OCI-LY3 (cell line): ENCODE results near the gene AHRR.

Experiments used
- H2AFZ ChIP-seq: fragments of 200-600, 300-600 bp; shearing (Covaris generic); 2 replicates; pipeline ENCODE4 v1.6.0; 2014; ENCODE audit warnings: antibody characterized with exemption, low read depth, low read length
- H3K27ac ChIP-seq: fragments of 200-600, 300-600 bp; sonication (generic); 2 replicates; pipeline ENCODE4 v1.5.1; 2014; ENCODE audit warnings: mild to moderate bottlenecking, low read length, moderate library complexity, mixed read lengths
- H3K27me3 ChIP-seq: fragments of 200-600, 300-600 bp; sonication (generic); 2 replicates; pipeline ENCODE4 v1.6.1; 2014; ENCODE audit warnings: low read depth, low read length, mixed read lengths
- H3K36me3 ChIP-seq: fragments of 200-600, 300-600 bp; sonication (generic); replicated peaks from 2 replicates; pipeline ENCODE3; 2014; ENCODE audit warnings: low read depth, low read length, mixed read lengths
- H3K4me1 ChIP-seq: fragments of 300-600, 200-600 bp; sonication (generic); 2 replicates; pipeline ENCODE4 v1.6.1; 2014; ENCODE audit warnings: low read length, mixed read lengths
- H3K4me2 ChIP-seq: fragments of 200-600, 300-600 bp; sonication (generic); 2 replicates; pipeline ENCODE4 v1.6.1; 2014; ENCODE audit warnings: low read length, mixed read lengths
- H3K4me3 ChIP-seq: fragments of 300-600, 200-600 bp; sonication (generic); 2 replicates; pipeline ENCODE4 v1.5.1; 2014; ENCODE audit warnings: antibody characterized with exemption, mild to moderate bottlenecking, low read length, moderate library complexity
- H3K79me2 ChIP-seq: fragments of 300-600, 200-600 bp; shearing (Covaris generic); 2 replicates; pipeline ENCODE4 v1.6.1; 2014; ENCODE audit warnings: mild to moderate bottlenecking, low read length, mixed read lengths
- H3K9ac ChIP-seq: fragments of 300-600, 200-600 bp; shearing (Covaris generic); 2 replicates; pipeline ENCODE4 v1.6.0; 2014; ENCODE audit warnings: mild to moderate bottlenecking, low read length, moderate library complexity
- H3K9me3 ChIP-seq: fragments of 200-600, 300-600 bp; shearing (Covaris generic); 2 replicates; pipeline ENCODE4 v1.6.1; 2014; ENCODE audit warnings: low read length, mixed read lengths; ENCODE audit not compliant: insufficient read depth
- H4K20me1 ChIP-seq: fragments of 200-600, 300-600 bp; sonication (generic); 2 replicates; pipeline ENCODE4 v1.6.1; 2016; ENCODE audit warnings: low read length, mixed read lengths; ENCODE audit not compliant: insufficient read depth
- CTCF ChIP-seq: fragments of 200-600, 300-600 bp; sonication (generic); IDR thresholded peaks from 2 replicates; pipeline ENCODE4 v1.5.1; 2014; ENCODE audit warnings: antibody characterized with exemption, low read length, low read depth
- EZH2phosphoT487 ChIP-seq: fragments of 200-600 bp; shearing (Covaris generic); IDR thresholded peaks from 2 replicates; pipeline ENCODE4 v1.6.1; 2018; ENCODE audit warnings: antibody characterized with exemption, mixed run types, low read depth

AHRR gene

GRCh38 chr5:343461-344401 lies 22.2 kb downstream of the AHRR start:
- Histone ChIP-seq H3K4me3 (no peak overlapping the region), H3K79me2 (no peaks in the 10 kb centered on the region), H3K27ac (no peak overlapping the region), H4K20me1 (no peaks in the 10 kb centered on the region), H3K27me3 (no peaks in the 10 kb centered on the region), H3K9me3 (no peaks in the 10 kb centered on the region), H3K36me3 (no peaks in the 10 kb centered on the region), H3K4me2 (no peak overlapping the region), H3K4me1 (no peaks in the 10 kb centered on the region), H2AFZ (no peak overlapping the region), H3K9ac (no peak overlapping the region)
- TF ChIP-seq CTCF: no peak
- no peak for TF ChIP-seq EZH2phosphoT487

- no peaks in the 10 kb centered on the region for H3K79me2 ChIP-seq
- H3K27me3 ChIP-seq: no peaks in the 10 kb centered on the region
- TF ChIP-seq EZH2phosphoT487 (no peak), CTCF (no peak)
- no peak overlapping the region for H3K9ac ChIP-seq
- H3K4me2 ChIP-seq: no peak overlapping the region
- H3K27ac ChIP-seq: no peak overlapping the region
- no peak overlapping the region for H3K4me3 ChIP-seq
- no peaks in the 10 kb centered on the region for H3K4me1 ChIP-seq
- no peaks in the 10 kb centered on the region for H4K20me1 ChIP-seq
- no peak overlapping the region for H2AFZ ChIP-seq
- no peaks in the 10 kb centered on the region for H3K36me3 ChIP-seq
- no peaks in the 10 kb centered on the region for H3K9me3 ChIP-seq
Measured at GRCh38 chr5:344668-345067, 23.2 kb downstream of the AHRR start.

- Histone ChIP-seq H3K4me2 (no peak overlapping the region), H3K4me1 (no peaks in the 10 kb centered on the region), H3K9me3 (no peaks in the 10 kb centered on the region), H4K20me1 (no peaks in the 10 kb centered on the region), H3K27ac (no peak overlapping the region), H3K9ac (no peak overlapping the region), H3K79me2 (no peaks in the 10 kb centered on the region), H2AFZ (no peak overlapping the region), H3K4me3 (no peak overlapping the region), H3K27me3 (no peaks in the 10 kb centered on the region), H3K36me3 (no peaks in the 10 kb centered on the region)
- no peak for TF ChIP-seq EZH2phosphoT487
- TF ChIP-seq CTCF: no peak
Measured at GRCh38 chr5:345404-346195, 24.1 kb downstream of the AHRR start.
